H1 (cell line): ENCODE data around the gene KIF5C. TPM values are rescaled to one million over a fixed set of nuclear protein-coding genes. Genes with fewer than 3 reads are reported as not detected.

Experiments
- CTCF ChIA-PET: fragments of 300-600 bp; sonication (Branson Sonifier 250); formaldehyde crosslinking; loops from one replicate; lab custom pipeline; 2021; ENCODE audit not compliant: partially characterized antibody; lab: Charles Lee
- POLR2A ChIA-PET: fragments of 300-600 bp; sonication (Branson Sonifier 250); formaldehyde crosslinking; loops from one replicate; lab custom pipeline; 2021; ENCODE audit warnings: inconsistent platforms; ENCODE audit not compliant: partially characterized antibody; lab: Charles Lee
- DNase-seq, 2 experiments: peaks; one replicate each; pipeline versions ENCODE4 v3.0.0 to v3.0.0-alpha.2; 2010 to 2022; ENCODE audit warnings: low spot score in 2 of 2, low read depth in 1 of 2, mixed read lengths in 1 of 2
- FAIRE-seq: peaks from 2 replicates; lab custom pipeline; 2011; peaks lifted over from hg19 to GRCh38; lab: Jason Lieb, UNC
- H2AFZ ChIP-seq: 2 replicates; pipeline ENCODE4 v1.8.1; 2012; ENCODE audit warnings: low read length, inconsistent platforms
- H2AK5ac ChIP-seq: 2 replicates; pipeline ENCODE4 v1.6.1; 2013; ENCODE audit warnings: low read depth, low read length
- H2BK120ac ChIP-seq: replicated peaks from 2 replicates; pipeline ENCODE3; 2013; ENCODE audit warnings: low read depth, low read length, inconsistent platforms
- H2BK12ac ChIP-seq: 2 replicates; pipeline ENCODE4 v1.6.1; 2013; ENCODE audit warnings: low read depth, low read length
- H2BK15ac ChIP-seq: 2 replicates; pipeline ENCODE4 v1.6.1; 2013; ENCODE audit warnings: low read length
- H2BK20ac ChIP-seq: 2 replicates; pipeline ENCODE4 v1.6.1; 2013; ENCODE audit warnings: low read length
- H2BK5ac ChIP-seq: 2 replicates; pipeline ENCODE4 v1.6.1; 2013; ENCODE audit warnings: low read depth, low read length
- H3K14ac ChIP-seq: 2 replicates; pipeline ENCODE4 v1.6.1; 2013; ENCODE audit warnings: inconsistent platforms; ENCODE audit not compliant: insufficient read length
- H3K18ac ChIP-seq: 2 replicates; pipeline ENCODE4 v1.6.1; 2013; ENCODE audit warnings: low read length; ENCODE audit errors: extremely low read depth
- H3K23ac ChIP-seq: 2 replicates; pipeline ENCODE4 v1.6.1; 2013; ENCODE audit warnings: inconsistent platforms; ENCODE audit not compliant: insufficient read length
- H3K23me2 ChIP-seq: 2 replicates; pipeline ENCODE4 v1.6.1; 2013; ENCODE audit warnings: low read depth, low read length
- H3K27ac ChIP-seq: 2 replicates; pipeline ENCODE4 v1.6.1; 2011; ENCODE audit warnings: low read depth, low read length, inconsistent platforms
- H3K27me3 ChIP-seq, 4 experiments: replicated peaks in 1 of 4; 1 replicate in 1 of 4; 2 replicates in 3 of 4; pipeline versions ENCODE4 v1.6.1 to v1.8.1; 2011 to 2013; ENCODE audit warnings: low read length in 3 of 4, mild to moderate bottlenecking in 3 of 4, inconsistent platforms in 2 of 4, mixed read lengths in 2 of 4, moderate library complexity in 1 of 4; ENCODE audit not compliant: control insufficient read depth in 3 of 4, insufficient read depth in 3 of 4; ENCODE audit errors: extremely low read depth in 1 of 4
- H3K36me3 ChIP-seq, 4 experiments: 2 replicates each; pipeline versions ENCODE4 v1.6.1 to v1.8.1; 2011 to 2013; ENCODE audit warnings: mild to moderate bottlenecking in 4 of 4, low read length in 3 of 4, moderate library complexity in 2 of 4, control low read depth in 1 of 4, inconsistent platforms in 1 of 4; ENCODE audit not compliant: insufficient read depth in 4 of 4, control insufficient read depth in 2 of 4
- H3K4ac ChIP-seq: replicated peaks from 2 replicates; pipeline ENCODE3; 2013; ENCODE audit warnings: low read length, low read depth, mixed read lengths, inconsistent platforms; ENCODE audit not compliant: insufficient read length
- H3K4me1 ChIP-seq, 4 experiments: replicated peaks in 1 of 4; 1 replicate in 1 of 4; 2 replicates in 3 of 4; pipeline versions ENCODE4 v1.6.1 to v1.8.1; 2011 to 2013; ENCODE audit warnings: low read length in 3 of 4, inconsistent platforms in 2 of 4, mixed read lengths in 1 of 4; ENCODE audit not compliant: insufficient read depth in 4 of 4, control insufficient read depth in 3 of 4
- H3K4me2 ChIP-seq, 2 experiments: 2 replicates each; pipeline versions ENCODE4 v1.6.1 to v1.8.1; 2011 to 2013; ENCODE audit warnings: low read depth in 2 of 2, low read length in 2 of 2, control low read depth in 1 of 2, inconsistent platforms in 1 of 2, mild to moderate bottlenecking in 1 of 2; ENCODE audit not compliant: insufficient read depth in 1 of 2
- H3K4me3 ChIP-seq, 4 experiments: fragments of 200-600, 300-600 bp in 1 of 4; sonication (generic), shearing (Covaris generic), sonication (Bioruptor Twin) in 1 of 4; 2 replicates each; pipeline versions ENCODE4 v1.5.1 to v1.8.1; 2011 to 2016; ENCODE audit warnings: low read length in 4 of 4, low read depth in 3 of 4, control low read depth in 2 of 4, inconsistent platforms in 2 of 4, mild to moderate bottlenecking in 2 of 4, mixed read lengths in 1 of 4, moderate library complexity in 1 of 4; ENCODE audit not compliant: insufficient read depth in 2 of 4; ENCODE audit errors: extremely low read depth in 1 of 4
- H3K56ac ChIP-seq: replicated peaks from 2 replicates; pipeline ENCODE3; 2013; ENCODE audit warnings: low read depth, mild to moderate bottlenecking, mixed read lengths, low read length, inconsistent platforms; ENCODE audit not compliant: insufficient read length
- H3K79me1 ChIP-seq: 2 replicates; pipeline ENCODE4 v1.6.1; 2013; ENCODE audit warnings: low read depth, low read length, control low read depth
- H3K79me2 ChIP-seq, 2 experiments: 2 replicates each; pipeline versions ENCODE4 v1.6.1 to v1.8.1; 2012 to 2013; ENCODE audit warnings: low read length in 2 of 2, mild to moderate bottlenecking in 2 of 2, inconsistent platforms in 1 of 2; ENCODE audit not compliant: insufficient read depth in 2 of 2, control insufficient read depth in 1 of 2
- H3K9ac ChIP-seq, 4 experiments: replicated peaks in 1 of 4; 1 replicate in 1 of 4; 2 replicates in 3 of 4; pipeline versions ENCODE4 v1.6.1 to v1.8.1; 2011 to 2013; ENCODE audit warnings: low read depth in 3 of 4, low read length in 3 of 4, control low read depth in 2 of 4, mild to moderate bottlenecking in 2 of 4, moderate library complexity in 2 of 4, inconsistent platforms in 1 of 4; ENCODE audit errors: extremely low read depth in 1 of 4
- H3K9me3 ChIP-seq, 2 experiments: 2 replicates each; pipeline versions ENCODE4 v1.6.1 to v1.8.1; 2012 to 2013; ENCODE audit warnings: mild to moderate bottlenecking in 2 of 2, moderate library complexity in 2 of 2, control low read depth in 1 of 2, inconsistent platforms in 1 of 2, low read depth in 1 of 2, low read length in 1 of 2, mixed read lengths in 1 of 2; ENCODE audit not compliant: insufficient read depth in 2 of 2
- H4K20me1 ChIP-seq, 2 experiments: replicated peaks in 1 of 2; 2 replicates each; pipeline versions ENCODE3 to v1.8.1; 2011 to 2013; ENCODE audit warnings: inconsistent platforms in 2 of 2, low read length in 2 of 2, mild to moderate bottlenecking in 1 of 2; ENCODE audit not compliant: insufficient read depth in 2 of 2, control insufficient read depth in 1 of 2
- H4K5ac ChIP-seq: 2 replicates; pipeline ENCODE4 v1.6.1; 2013; ENCODE audit warnings: low read length, low read depth, mixed read lengths, inconsistent platforms; ENCODE audit not compliant: insufficient read length
- H4K8ac ChIP-seq: 2 replicates; pipeline ENCODE4 v1.8.0; 2013; ENCODE audit warnings: mild to moderate bottlenecking, moderate library complexity, low read length, inconsistent platforms; ENCODE audit not compliant: insufficient read depth; ENCODE audit errors: extremely low read depth
- H4K91ac ChIP-seq: replicated peaks from 2 replicates; pipeline ENCODE3; 2013; ENCODE audit warnings: low read length, mixed read lengths, inconsistent platforms; ENCODE audit not compliant: insufficient read length
- EZH2 ChIP-seq: fragments of 200-600 bp; sonication (generic); IDR thresholded peaks from 2 replicates; pipeline ENCODE4 v1.7.1; 2012; ENCODE audit warnings: low read depth, mild to moderate bottlenecking, moderate library complexity, low read length, inconsistent platforms; ENCODE audit not compliant: severe bottlenecking
- GABPA ChIP-seq: IDR thresholded peaks from 2 replicates; pipeline ENCODE4 v1.6.1; 2011; ENCODE audit warnings: mild to moderate bottlenecking, low read length, moderate library complexity, borderline replicate concordance; ENCODE audit not compliant: insufficient read depth
- HDAC2 ChIP-seq, 2 experiments: fragments of 300-600 bp in 1 of 2; sonication (generic) in 1 of 2; IDR thresholded peaks; 2 replicates each; pipeline ENCODE4 v1.6.1; 2011 to 2012; ENCODE audit warnings: low read depth in 2 of 2, low read length in 2 of 2, mild to moderate bottlenecking in 2 of 2, moderate library complexity in 2 of 2, borderline replicate concordance in 1 of 2, inconsistent platforms in 1 of 2
- HDAC6 ChIP-seq: IDR thresholded peaks from one replicate; pipeline ENCODE4 v1.7.1; 2012; ENCODE audit warnings: low read depth, mild to moderate bottlenecking, inconsistent platforms, low read length, moderate library complexity
- KDM1A ChIP-seq: fragments of 200-600, 300-600 bp; sonication (generic); IDR thresholded peaks from 2 replicates; pipeline ENCODE4 v1.7.1; 2016; ENCODE audit warnings: mild to moderate bottlenecking, low read length, borderline replicate concordance
- POLR2A ChIP-seq, 2 experiments: IDR thresholded peaks; 1 replicate in 1 of 2; 2 replicates in 1 of 2; pipeline ENCODE4 v1.6.1; 2011; ENCODE audit warnings: low read depth in 2 of 2, low read length in 2 of 2, mild to moderate bottlenecking in 2 of 2; ENCODE audit errors: control extremely low read depth in 1 of 2
- POLR2AphosphoS5 ChIP-seq: IDR thresholded peaks from 2 replicates; pipeline ENCODE4 v1.6.1; 2011; ENCODE audit warnings: low read depth, low read length
- RFX5 ChIP-seq: IDR thresholded peaks from 2 replicates; pipeline ENCODE4 v1.6.1; 2011; ENCODE audit warnings: low read depth, low read length, improper control_type of control experiment, borderline replicate concordance
- SAP30 ChIP-seq: fragments of 300-600 bp; sonication (generic); IDR thresholded peaks from 2 replicates; pipeline ENCODE4 v1.7.1; 2012; ENCODE audit warnings: low read length, moderate library complexity, mild to moderate bottlenecking, inconsistent platforms; ENCODE audit not compliant: insufficient read depth, insufficient replicate concordance
- SP1 ChIP-seq: IDR thresholded peaks from 2 replicates; pipeline ENCODE4 v1.6.1; 2011; ENCODE audit warnings: low read depth, low read length
- SP2 ChIP-seq: IDR thresholded peaks from 2 replicates; pipeline ENCODE4 v1.6.1; 2012; ENCODE audit warnings: mild to moderate bottlenecking, low read length, inconsistent platforms
- WGBS, 2 experiments: shearing (Covaris generic) in 1 of 2; methylation state at CpG; one replicate each; pipeline versions ENCODE4 v1.1.6 to v1.1.7; 2013 to 2015; ENCODE audit warnings: low lambda C conversion rate in 2 of 2, mixed read lengths in 2 of 2, inconsistent platforms in 1 of 2, low coverage in 1 of 2, missing lambda C conversion rate in 1 of 2; ENCODE audit not compliant: insufficient replicate concordance in 2 of 2, insufficient coverage in 1 of 2, insufficient read length in 1 of 2; ENCODE audit errors: extremely low coverage in 1 of 2, missing lambda C conversion rate in 1 of 2; 5-methylcytosine and 5-hydroxymethylcytosine counted together
- polyA plus RNA-seq, 7 experiments: library from polyadenylated mRNA; depleted of rRNA in 3 of 7; stranded (reverse) in 5 of 7; unstranded in 2 of 7; fragments of >200 nt in 5 of 7; fragments of 200-250 nt in 2 of 7; gene quantifications; 1 replicate in 5 of 7; 2 replicates in 1 of 7; 4 replicates in 1 of 7; pipeline versions ENCODE4 v1.2.1 to v1.2.3, GENCODE V29; 2011 to 2013; ENCODE audit warnings: missing spikeins in 2 of 7, mixed read lengths in 2 of 7
- total RNA-seq: library from RNA; stranded (reverse); fragmentation: NEBNext Ultra II Directional; extraction: Animal tissue kit (Norgen Biotek cat#: 25700); gene quantifications from 2 replicates; pipeline ENCODE4 v1.2.1, GENCODE V29; 2021
- TF ChIP-seq, protein P1 (sequence below), 3 experiments: IDR thresholded peaks; 1 replicate in 2 of 3; 2 replicates in 1 of 3; pipeline versions ENCODE4 v1.5.1 to v1.6.1; 2011; ENCODE audit warnings: low read length in 3 of 3, mild to moderate bottlenecking in 3 of 3, inconsistent platforms in 2 of 3, low read depth in 1 of 3, moderate library complexity in 1 of 3; ENCODE audit not compliant: insufficient read depth in 1 of 3; ENCODE audit errors: control extremely low read depth in 1 of 3

Gene KIF5C
- total and polyA plus RNA-seq, 2 of the 8 experiments (the other 6 are each of a cell fraction or from before 2014, with no cell fraction given): 16.3 to 66.4 TPM

DNA sequence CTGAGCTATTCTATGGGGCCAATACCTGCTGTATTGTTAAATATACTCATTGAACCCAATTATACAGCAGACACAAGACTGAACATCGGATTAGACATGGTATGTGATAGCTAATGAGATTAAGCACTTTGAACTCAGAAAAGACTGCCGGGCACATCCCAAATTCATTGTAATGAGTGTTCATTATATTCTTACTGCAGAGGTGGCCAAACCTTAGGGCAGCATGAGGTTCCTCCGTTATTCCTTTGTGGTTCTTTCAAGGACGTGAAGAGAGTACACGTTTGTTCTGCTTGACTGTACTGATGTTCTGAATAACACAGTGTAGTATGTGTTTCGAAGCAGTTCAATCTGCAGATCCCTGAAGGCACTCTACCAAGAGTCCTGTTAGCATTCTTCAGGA is 78.4 kb downstream of the KIF5C start:
- H3K14ac ChIP-seq: no peak overlapping the region
- no peak overlapping the region for H4K91ac ChIP-seq
- no peak overlapping the region for H3K27ac ChIP-seq
- no peak overlapping the region for H2BK20ac ChIP-seq
- H4K8ac ChIP-seq: no peak overlapping the region
- H2BK120ac ChIP-seq: no peak overlapping the region
- H3K9ac ChIP-seq: no peak overlapping the region
- no peak overlapping the region for H3K18ac ChIP-seq
- H3K23ac ChIP-seq: no peak overlapping the region
- H3K27me3 ChIP-seq: no peaks in the 10 kb centered on the region
- H3K56ac ChIP-seq: no peak overlapping the region
- H4K20me1 ChIP-seq: peaks cover 1 to 2% of the 10 kb centered on the region in 2 experiments
- peaks cover 0 to 43% (median 31%) of the 10 kb centered on the region in 4 experiments; a peak in 7 of 8 replicates for H3K36me3 ChIP-seq
- no peak overlapping the region for H2BK15ac ChIP-seq
- H3K4me1 ChIP-seq: no peaks in the 10 kb centered on the region
- ChIA-PET POLR2A (no interaction called here), CTCF (interaction anchor here (1.0 to 1.6 kb wide), 4 partner anchors 10 to 64 kb away, joined by 3 to 5 read pairs (median 4); no protein-coding TSS in a partner anchor)
- no peaks in the 10 kb centered on the region for H3K79me1 ChIP-seq
- H3K4me3 ChIP-seq: no peak overlapping the region
- no peak overlapping the region for H4K5ac ChIP-seq
- H2BK12ac ChIP-seq: no peak overlapping the region
- 91% methylated on average over 6 of the region's 6 CpGs; no CpG with 5 or more reads in 1 of the 2 experiments for WGBS, 2 experiments
- no peaks in the 10 kb centered on the region for H3K79me2 ChIP-seq
- no peak overlapping the region for H3K4me2 ChIP-seq
- H2BK5ac ChIP-seq: no peak overlapping the region
- no peaks in the 10 kb centered on the region for H3K9me3 ChIP-seq
- no peak for DNase-seq
- H3K23me2 ChIP-seq: no peaks in the 10 kb centered on the region
- no peak for FAIRE-seq
- H3K4ac ChIP-seq: no peak overlapping the region
- no peak overlapping the region for H2AK5ac ChIP-seq
- H2AFZ ChIP-seq: no peak overlapping the region
- TF ChIP-seq SP1: no peak
- TF ChIP-seq, protein P1, sequence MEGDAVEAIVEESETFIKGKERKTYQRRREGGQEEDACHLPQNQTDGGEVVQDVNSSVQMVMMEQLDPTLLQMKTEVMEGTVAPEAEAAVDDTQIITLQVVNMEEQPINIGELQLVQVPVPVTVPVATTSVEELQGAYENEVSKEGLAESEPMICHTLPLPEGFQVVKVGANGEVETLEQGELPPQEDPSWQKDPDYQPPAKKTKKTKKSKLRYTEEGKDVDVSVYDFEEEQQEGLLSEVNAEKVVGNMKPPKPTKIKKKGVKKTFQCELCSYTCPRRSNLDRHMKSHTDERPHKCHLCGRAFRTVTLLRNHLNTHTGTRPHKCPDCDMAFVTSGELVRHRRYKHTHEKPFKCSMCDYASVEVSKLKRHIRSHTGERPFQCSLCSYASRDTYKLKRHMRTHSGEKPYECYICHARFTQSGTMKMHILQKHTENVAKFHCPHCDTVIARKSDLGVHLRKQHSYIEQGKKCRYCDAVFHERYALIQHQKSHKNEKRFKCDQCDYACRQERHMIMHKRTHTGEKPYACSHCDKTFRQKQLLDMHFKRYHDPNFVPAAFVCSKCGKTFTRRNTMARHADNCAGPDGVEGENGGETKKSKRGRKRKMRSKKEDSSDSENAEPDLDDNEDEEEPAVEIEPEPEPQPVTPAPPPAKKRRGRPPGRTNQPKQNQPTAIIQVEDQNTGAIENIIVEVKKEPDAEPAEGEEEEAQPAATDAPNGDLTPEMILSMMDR (IDR thresholded peaks at IDR 0.05; ENCODE audit: control extremely low read depth in 1 of 3, insufficient read depth in 1 of 3, low read depth in 1 of 3, low read length in 3 of 3): no peak
- no peak for TF ChIP-seq POLR2A (IDR thresholded peaks at IDR 0.05; ENCODE audit: control extremely low read depth in 1 of 2, low read depth in 2 of 2, low read length in 2 of 2)
- no peak for TF ChIP-seq HDAC2 (IDR thresholded peaks at IDR 0.05; ENCODE audit: borderline replicate concordance in 1 of 2, low read depth in 2 of 2, low read length in 2 of 2)
- no peak for TF ChIP-seq POLR2AphosphoS5
- no peak for TF ChIP-seq KDM1A
- TF ChIP-seq SP2: no peak
- TF ChIP-seq GABPA: no peak
- TF ChIP-seq RFX5: no peak
- TF ChIP-seq SAP30: no peak
- no peak for TF ChIP-seq HDAC6
- no peak for TF ChIP-seq EZH2
